Fibroblast of mammary gland (primary cell): Measurements from ENCODE around the gene PRPF38B.
A peak's percentile ranks its signal among the peaks of the same experiment; 100 is the strongest.

ENCODE experiments used
- DNase-seq: peaks from one replicate; pipeline ENCODE4 v3.0.0-alpha.2; 2010; ENCODE audit warnings: low read depth
- H3K4me3 ChIP-seq: 2 replicates; pipeline ENCODE4 v1.5.1; 2011; ENCODE audit warnings: low read depth, mild to moderate bottlenecking, low read length, moderate library complexity; ENCODE audit not compliant: control insufficient read depth
- CTCF ChIP-seq: conservative IDR thresholded peaks from 2 replicates; pipeline ENCODE4 v1.5.1; 2011; ENCODE audit warnings: low read depth, low read length, inconsistent platforms; ENCODE audit not compliant: control insufficient read depth, insufficient read depth

PRPF38B gene

GRCh38 chr1:108653431-108654105 is 38.5 kb upstream of the PRPF38B start:
- DNase-seq, result no peak
- TF ChIP-seq CTCF, result no peak
- no peak overlapping the region for H3K4me3 ChIP-seq

- TF ChIP-seq CTCF, result no peak
- DNase-seq, result peak; percentile 25
- no peak overlapping the region for H3K4me3 ChIP-seq
Observed at GRCh38 chr1:108657356-108658080, 34.6 kb upstream of the PRPF38B start.

GRCh38 chr1:108661030-108661609 is 31.0 kb upstream of the PRPF38B start, which contains the start of gene HENMT1:
Gene HENMT1, minus strand, starts transcription at chr1:108661093. Its CDS starts 1,209 bp downstream, at chr1:108659884.
- peak; percentile 68 for DNase-seq
- no peak for TF ChIP-seq CTCF
- peak within 1 kb of the TSS; percentile 46 for H3K4me3 ChIP-seq

- no peak for TF ChIP-seq CTCF
- peak; percentile 21 for DNase-seq
- H3K4me3 ChIP-seq, result no peak overlapping the region
Observed at GRCh38 chr1:108663074-108663473, 29.0 kb upstream of the PRPF38B start.

- H3K4me3 ChIP-seq, result no peak overlapping the region
- TF ChIP-seq CTCF, result no peak
- no peak for DNase-seq
Observed at GRCh38 chr1:108664481-108664880, 27.6 kb upstream of the PRPF38B start.

- no peak overlapping the region for H3K4me3 ChIP-seq
- no peak for DNase-seq
- TF ChIP-seq CTCF, result no peak
Observed at GRCh38 chr1:108665067-108665466, 27.0 kb upstream of the PRPF38B start.
